WTC11 (cell line): ENCODE measurements around the gene UBE2M.

Source experiments
- JUN ChIP-seq: sonication (generic); formaldehyde crosslinking; IDR thresholded peaks from 2 replicates; pipeline ENCODE4 v1.8.0; 2023; ENCODE audit warnings: mild to moderate bottlenecking, missing genetic modification reagents
- TF ChIP-seq, protein P1 (sequence below): fragments of 200-600 bp; IDR thresholded peaks from 2 replicates; pipeline ENCODE4 v1.8.0; 2022; ENCODE audit warnings: antibody characterized with exemption

- TF ChIP-seq, protein P1, sequence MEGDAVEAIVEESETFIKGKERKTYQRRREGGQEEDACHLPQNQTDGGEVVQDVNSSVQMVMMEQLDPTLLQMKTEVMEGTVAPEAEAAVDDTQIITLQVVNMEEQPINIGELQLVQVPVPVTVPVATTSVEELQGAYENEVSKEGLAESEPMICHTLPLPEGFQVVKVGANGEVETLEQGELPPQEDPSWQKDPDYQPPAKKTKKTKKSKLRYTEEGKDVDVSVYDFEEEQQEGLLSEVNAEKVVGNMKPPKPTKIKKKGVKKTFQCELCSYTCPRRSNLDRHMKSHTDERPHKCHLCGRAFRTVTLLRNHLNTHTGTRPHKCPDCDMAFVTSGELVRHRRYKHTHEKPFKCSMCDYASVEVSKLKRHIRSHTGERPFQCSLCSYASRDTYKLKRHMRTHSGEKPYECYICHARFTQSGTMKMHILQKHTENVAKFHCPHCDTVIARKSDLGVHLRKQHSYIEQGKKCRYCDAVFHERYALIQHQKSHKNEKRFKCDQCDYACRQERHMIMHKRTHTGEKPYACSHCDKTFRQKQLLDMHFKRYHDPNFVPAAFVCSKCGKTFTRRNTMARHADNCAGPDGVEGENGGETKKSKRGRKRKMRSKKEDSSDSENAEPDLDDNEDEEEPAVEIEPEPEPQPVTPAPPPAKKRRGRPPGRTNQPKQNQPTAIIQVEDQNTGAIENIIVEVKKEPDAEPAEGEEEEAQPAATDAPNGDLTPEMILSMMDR: no peak
- TF ChIP-seq JUN (CRISPR knock-in tag): no peak
These were observed 39.9 kb downstream of the UBE2M start for GRCh38 chr19:58518256-58519086.
